Activated CD8-positive, alpha-beta memory T cell treated with anti-CD3 and anti-CD28 coated beads, Interleukin-2, amount 50 U/mL, for 1 hour (primary cell): ENCODE results near the gene NUDT9.
"Not testable (repeated sequence)": the region's sequence is repeated elsewhere in the genome, so short reads cannot be mapped to it uniquely, and the experiment has no call there.

Experiments used
- DNase-seq: peaks from one replicate; pipeline ENCODE4 v3.0.0-alpha.2; 2020; ENCODE audit errors: extremely low read depth

NUDT9 gene

DNA sequence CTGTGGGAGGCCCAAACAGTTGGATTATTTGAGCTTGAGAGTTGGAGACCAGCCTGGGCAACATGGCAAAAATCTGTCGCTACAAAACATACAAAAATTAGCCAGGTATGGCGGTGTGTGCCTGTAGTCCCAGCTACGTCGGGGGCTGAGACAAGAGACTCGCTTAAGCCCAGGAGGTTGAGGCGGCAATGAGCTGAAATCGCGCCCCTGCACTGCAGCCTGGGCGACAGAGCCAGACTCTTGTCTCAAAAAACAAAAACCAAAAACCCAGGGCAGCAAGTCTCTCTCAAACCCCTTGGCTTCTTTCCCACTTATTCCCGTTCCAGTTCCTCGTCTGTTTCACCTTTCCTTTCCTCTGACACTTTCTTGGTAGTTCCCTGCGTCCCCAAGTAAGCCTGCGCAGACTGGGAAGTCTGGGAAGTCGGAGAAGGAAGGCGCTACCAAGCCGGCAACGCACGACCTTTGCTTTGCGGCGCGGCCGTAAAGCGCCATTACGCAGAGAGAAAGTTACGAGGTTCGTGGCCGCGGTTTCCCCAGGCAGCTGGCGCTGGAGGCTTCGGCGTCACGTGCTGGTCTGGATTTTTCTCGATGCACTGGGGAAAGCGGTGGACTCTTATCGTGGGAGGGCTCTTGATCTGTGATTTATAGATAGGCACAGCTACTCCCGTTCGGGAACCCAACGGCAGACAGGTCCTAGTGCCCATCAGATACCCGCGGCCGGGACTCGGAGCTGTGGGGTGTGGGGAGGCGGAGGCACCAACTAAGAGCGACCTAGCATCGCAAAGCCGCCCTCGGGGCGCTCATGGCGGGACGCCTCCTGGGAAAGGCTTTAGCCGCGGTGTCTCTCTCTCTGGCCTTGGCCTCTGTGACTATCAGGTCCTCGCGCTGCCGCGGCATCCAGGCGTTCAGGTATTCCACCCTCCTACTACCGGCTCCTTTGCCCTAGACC, at the start of gene NUDT9:
NUDT9 (plus strand) TSS at position 470 of the 949 bp plus-strand sequence; CDS start at position 803, 333 bp downstream.
- DNase-seq, result peak; percentile 40

DNA sequence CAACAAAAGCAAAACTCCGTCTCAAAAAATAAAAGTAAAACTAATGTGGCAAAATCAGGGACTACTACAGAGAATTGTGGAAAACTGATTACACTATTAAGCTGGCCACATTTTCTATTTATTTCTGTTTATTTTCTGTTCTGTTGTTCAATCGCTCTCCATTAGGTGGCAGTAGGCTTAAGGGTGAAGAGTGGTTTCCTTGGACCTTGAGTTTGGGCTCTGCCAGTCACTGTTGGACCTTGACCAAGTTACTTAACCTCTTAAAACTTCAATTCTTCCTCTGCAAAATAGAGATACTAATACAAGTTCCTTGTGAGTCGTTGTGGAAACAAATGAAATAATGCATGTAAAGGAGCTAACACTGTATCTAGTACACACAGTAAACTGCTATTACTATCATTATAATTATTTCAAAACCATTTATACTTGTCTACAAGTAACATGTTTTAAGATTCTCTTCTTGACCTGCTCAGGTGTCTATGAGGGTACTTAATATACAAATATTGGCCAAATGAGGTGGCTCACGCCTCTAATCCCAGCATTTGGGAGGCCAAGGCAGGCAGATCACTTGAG, 46.6 kb upstream of the NUDT9 start:
- DNase-seq, result no peak

GRCh38 chr4:87377816-87378215, 44.6 kb upstream of the NUDT9 start:
- no peak for DNase-seq

DNA sequence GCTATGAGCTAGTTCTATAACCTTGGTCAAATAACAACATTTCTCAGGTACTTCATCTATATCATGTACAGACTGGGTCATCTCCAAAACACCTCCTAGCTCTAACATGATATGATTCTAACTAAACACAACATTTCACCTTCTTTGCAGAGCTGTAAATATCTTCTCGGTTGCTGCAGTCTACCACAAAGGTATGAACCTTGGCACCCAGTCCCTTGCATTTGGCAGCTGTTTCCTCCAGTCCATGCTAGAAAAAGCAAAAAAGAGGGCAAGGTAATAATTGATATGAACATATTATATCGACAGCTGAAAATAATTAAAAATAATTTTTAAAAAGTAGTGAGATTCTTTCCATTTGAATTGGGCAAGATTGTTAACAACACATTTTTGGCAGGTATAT, 40.3 kb upstream of the NUDT9 start:
- no peak for DNase-seq

DNA sequence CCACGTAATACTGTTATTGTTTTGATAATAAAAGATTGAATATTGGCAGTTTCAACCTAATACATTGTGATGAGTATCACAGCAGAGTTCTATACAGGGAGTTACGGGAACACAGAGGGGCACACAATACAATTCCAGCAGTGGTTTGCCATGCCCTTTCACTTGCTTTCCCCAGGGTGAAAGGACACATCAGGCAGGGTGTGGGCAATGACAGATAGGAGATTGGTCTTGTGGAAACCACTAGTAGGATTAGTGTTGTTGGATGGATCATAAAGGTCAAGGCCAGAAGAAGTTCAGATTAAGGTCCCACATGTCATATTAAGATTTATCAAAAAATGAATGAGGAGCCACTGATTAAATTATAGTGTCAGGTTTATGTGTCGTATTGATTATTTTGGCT, 39.4 kb upstream of the NUDT9 start:
- DNase-seq, result no peak

DNA sequence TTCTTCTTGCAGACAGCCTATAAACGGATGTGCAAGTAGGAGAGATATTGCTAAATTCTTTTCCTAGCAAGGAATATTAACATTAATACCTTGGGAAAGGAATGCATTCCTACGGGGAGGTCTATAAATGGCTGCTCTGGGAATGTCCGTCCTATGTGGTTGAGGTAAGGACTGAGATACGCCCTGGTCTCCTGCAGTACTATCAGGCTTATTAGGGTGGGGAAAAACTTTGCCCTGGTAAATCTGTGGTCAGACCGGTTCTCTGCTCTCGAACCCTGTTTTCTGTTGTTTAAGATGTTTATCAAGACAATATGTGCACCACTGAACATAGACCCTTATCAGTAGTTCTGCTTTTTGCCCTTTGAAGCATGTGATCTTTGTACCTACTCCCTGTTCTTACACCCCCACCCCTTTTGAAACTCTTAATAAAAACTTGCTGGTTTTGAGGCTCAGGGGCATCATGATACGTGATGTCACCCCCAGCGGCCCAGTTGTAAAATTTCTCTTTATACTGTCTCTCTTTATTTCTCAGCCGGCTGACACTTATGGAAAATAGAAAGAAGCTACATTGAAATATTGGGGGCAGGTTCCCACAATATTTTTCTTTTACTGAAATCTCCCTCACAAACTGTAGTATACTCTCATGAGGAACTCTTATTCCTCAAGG, 37.8 kb upstream of the NUDT9 start:
- not testable (repeated sequence) for DNase-seq

- no peak for DNase-seq
These were observed 35.1 kb upstream of the NUDT9 start for GRCh38 chr4:87387237-87387636.

- no peak for DNase-seq
These were observed 33.5 kb upstream of the NUDT9 start for GRCh38 chr4:87388901-87389300.

DNA sequence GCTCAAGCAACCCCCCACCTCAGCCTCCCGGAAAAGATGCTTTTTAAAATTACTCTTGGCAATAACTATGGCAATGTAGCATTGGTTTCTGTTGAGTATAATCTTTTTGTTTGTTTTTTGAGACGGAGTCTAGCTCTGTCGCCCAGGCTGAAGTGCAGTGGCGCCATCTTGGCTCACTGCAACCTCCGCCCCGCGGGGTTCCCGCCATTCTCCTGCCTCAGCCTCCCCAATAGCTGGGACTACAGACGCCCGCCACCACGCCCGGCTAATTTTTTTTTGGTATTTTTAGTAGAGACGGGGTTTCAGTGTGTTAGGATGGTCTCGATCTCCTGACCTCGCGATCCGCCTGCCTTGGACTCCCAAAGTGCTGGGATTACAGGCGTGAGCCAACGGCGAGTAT, 32.3 kb upstream of the NUDT9 start:
- not testable (repeated sequence) for DNase-seq

GRCh38 chr4:87390551-87390890, 31.9 kb upstream of the NUDT9 start:
- no peak for DNase-seq

DNA sequence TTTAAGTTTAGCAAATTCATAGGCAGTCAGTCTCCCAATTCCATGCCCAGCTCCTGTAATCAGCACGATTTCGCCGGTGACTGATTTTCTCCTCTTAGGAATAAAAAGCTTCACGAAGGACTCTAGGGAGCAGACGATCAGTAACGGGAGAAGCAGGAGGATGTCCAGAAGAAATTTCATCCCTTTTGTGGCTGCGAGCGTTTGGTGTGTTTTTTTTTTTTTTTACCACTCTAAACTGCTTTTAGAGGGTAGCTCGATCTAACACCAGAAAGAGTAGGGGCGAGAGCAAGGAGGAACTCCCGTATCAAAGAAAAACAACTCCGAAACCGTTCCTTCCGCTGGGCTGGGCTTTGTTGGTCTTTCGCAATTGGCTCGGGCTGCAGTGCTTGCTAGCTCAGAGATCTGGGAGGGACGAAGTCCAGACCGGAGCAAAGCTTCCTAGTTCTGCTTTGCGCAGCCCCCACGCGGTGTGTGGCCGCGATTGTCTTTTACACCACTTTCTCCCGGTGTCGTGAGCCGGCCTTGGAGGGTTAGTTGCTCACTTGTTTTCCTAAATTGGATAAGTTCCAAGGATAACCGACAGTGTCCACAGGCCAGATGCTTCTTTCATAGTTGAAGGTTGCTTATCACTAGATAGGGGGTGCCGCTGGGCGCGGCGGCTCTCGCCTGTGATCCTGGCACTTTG, 31.3 kb upstream of the NUDT9 start, which contains the start of gene HSD17B11:
HSD17B11 (minus strand) TSS at position 298 of the 685 bp plus-strand sequence; CDS start at position 180, 118 bp downstream.
- DNase-seq, result peak; percentile 54

DNA sequence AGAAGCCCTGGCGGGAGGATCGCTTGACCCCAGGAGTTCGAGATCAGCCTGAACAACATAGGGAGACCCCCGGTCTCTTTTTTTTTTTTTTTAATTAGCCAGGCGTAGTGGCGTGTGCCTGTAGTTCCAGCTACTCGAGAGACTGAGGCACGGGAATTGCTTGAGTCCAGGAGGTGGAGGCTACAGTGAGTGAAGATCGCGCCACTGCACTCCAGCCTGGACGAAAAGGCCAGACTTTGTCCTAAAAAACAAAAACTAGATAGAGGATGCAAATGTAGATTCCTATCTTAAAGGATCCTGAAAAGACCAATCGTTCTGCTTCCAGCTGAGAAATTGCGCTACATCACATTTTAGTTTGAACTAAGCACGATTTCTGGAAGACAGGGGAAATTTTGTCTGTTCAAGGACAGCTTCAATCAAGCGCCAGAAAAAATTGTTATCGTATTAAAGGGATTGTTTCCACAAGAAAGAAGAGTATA, 30.8 kb upstream of the NUDT9 start:
- DNase-seq, result no peak

DNA sequence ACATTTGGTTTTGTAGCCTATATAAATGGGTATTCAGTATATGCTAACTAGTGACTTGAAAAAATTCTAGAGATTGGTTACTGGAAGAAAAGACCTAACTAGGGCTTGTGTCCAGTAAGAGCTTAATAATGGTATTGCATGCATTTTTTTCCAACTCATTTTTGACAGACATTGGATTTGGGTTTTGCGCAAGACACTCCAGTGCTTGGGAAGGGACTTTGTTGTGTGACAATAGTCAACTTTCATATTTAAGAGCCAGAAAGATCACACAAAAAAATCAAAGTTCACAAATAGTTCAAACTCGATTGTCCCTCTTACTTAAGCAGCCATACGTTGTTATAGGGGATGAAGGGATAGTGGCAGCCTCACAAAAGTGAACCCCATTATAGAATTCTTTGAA, 30.2 kb upstream of the NUDT9 start:
- no peak for DNase-seq

DNA sequence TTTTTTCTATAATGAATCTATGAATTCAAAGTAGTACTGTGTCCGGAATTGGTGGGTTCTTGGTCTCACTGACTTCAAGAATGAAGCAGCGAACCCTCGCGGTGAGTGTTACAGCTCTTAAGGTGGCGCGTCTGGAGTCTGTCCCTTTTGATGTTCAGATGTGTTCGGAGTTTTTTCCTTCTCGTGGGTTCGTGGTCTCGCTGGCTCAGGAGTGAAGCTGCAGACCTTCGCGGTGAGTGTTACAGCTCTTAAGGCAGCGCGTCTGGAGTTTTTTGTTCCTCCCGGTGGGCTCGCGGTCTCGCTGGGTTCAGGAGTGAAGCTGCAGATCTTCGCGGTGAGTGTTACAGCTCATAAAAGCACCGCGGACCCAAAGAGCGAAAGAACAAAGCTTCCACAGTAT, 27.3 kb upstream of the NUDT9 start:
- DNase-seq, result not testable (repeated sequence)

- not testable (repeated sequence) for DNase-seq
These were observed 26.5 kb upstream of the NUDT9 start for GRCh38 chr4:87395851-87396250.

DNA sequence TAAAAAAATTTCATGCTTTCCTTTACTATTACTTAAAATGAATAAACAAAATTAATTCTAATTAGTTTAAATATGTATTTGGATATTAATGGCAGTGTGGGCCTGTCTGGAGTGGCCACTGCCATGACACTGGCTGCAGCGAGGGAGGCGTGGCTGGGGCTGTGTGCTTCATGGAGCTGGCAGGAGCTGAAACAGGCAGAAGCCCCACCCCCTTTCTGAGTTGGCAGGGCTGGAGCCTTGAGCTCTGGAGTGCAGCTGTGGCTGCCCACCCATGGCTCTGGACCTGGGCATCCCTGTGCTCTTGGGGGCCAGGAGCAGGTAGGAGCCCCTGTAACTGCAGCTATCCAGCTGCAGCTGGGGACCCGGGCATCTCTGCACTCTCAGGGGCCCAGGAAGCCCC, 23.2 kb upstream of the NUDT9 start:
- DNase-seq, result no peak

DNA sequence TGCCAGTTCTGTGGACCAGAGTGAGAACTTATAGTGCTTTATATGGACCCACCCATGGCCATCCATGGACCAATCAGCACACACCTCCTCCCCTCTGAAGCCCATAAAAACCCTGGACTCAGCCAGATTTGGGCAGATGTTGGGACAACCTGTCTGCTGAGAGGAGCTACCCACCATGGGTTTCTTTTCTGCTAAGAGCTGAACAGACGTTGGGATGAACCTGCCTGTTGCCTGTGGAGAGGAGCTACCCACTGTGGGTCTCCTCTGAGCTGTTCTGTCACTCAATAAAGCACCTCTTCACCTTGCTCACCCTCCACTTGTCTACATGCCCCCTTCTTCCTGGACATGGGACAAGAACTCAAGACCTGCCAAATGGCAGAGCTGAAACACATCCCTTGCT, 22.4 kb upstream of the NUDT9 start:
- DNase-seq, result no peak

DNA sequence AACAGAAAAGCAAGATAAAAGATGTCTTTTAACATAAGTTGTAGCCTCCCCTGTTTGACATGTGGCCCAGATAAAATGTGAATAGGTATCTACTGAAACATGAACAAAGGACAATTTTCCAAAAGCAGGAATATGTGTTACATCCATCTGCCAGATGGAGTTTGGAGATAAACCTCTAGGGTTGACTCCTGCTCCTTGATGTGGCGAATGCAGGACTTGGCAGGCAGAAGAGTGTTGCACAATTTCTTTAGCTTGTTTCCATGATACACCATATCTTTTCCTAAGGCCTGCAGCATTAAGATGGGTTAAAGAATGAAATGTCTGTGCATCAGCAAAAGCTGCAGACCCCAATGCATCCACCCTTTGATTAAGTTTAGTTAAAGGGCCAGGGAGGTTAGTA, 18.6 kb upstream of the NUDT9 start:
- not testable (repeated sequence) for DNase-seq

DNA sequence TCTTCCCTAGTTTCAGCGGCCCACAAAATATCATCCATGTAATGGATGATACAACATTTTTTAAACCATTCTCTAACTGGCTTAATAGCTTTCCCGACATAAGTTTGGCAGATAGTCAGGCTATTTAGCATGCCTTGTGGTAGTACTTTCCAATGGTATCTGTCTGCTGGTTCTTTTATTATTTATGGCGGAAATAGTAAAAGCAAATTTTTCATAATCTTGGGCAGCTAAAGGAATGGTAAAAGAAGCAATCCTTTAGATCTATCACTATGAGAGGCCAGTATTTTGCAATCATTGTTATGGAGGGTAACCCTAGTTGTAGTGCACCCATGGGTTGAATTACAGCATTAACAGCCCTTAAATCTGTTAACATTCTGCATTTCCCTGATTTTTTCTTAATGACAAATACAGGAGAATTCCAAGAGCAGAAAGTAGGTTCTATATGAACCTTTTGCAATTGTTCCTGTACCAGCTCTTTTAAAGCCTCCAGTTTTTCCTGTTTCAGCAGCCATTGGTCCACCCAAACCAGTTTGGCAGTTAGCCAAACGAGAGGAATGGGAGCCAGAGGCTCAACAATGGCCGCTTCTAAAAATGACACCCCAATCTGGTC, 17.1 kb upstream of the NUDT9 start:
- no peak for DNase-seq

- DNase-seq, result no peak
These were observed 15.9 kb upstream of the NUDT9 start for GRCh38 chr4:87406462-87406861.

GRCh38 chr4:87406902-87407301, 15.5 kb upstream of the NUDT9 start:
- not testable (repeated sequence) for DNase-seq
